H9 (cell line): ENCODE results near the gene SOX18. TPM values are rescaled to one million over a fixed set of nuclear protein-coding genes. Genes with fewer than 3 reads are reported as not detected.

Source experiments
- DNase-seq: peaks from one replicate; pipeline ENCODE4 v3.0.0-alpha.2; 2017
- H2AFZ ChIP-seq: one replicate; pipeline ENCODE4 v1.6.1; 2013; ENCODE audit warnings: mild to moderate bottlenecking, low read length, control low read depth, moderate library complexity
- H2AK5ac ChIP-seq: 2 replicates; pipeline ENCODE4 v1.6.1; 2013; ENCODE audit warnings: low read length, control low read depth, mixed read lengths; ENCODE audit not compliant: insufficient read length
- H2BK120ac ChIP-seq: one replicate; pipeline ENCODE4 v1.6.1; 2013; ENCODE audit warnings: low read depth, mild to moderate bottlenecking, low read length, control low read depth, inconsistent platforms; ENCODE audit not compliant: poor library complexity, severe bottlenecking
- H2BK12ac ChIP-seq: 2 replicates; pipeline ENCODE4 v1.6.1; 2013; ENCODE audit warnings: low read length, control low read depth, mixed read lengths, low read depth; ENCODE audit not compliant: insufficient read length
- H2BK15ac ChIP-seq: 2 replicates; pipeline ENCODE4 v1.6.1; 2013; ENCODE audit warnings: low read depth, low read length, control low read depth
- H2BK20ac ChIP-seq: one replicate; pipeline ENCODE4 v1.6.1; 2013; ENCODE audit warnings: low read depth, mild to moderate bottlenecking, low read length, control low read depth, inconsistent platforms; ENCODE audit not compliant: poor library complexity, severe bottlenecking
- H2BK5ac ChIP-seq: 2 replicates; pipeline ENCODE4 v1.6.1; 2013; ENCODE audit warnings: low read length, control low read depth, mixed read lengths; ENCODE audit not compliant: insufficient read length
- H3K14ac ChIP-seq: 2 replicates; pipeline ENCODE4 v1.6.1; 2013; ENCODE audit warnings: low read length, control low read depth; ENCODE audit not compliant: insufficient read depth
- H3K18ac ChIP-seq: 2 replicates; pipeline ENCODE4 v1.6.1; 2013; ENCODE audit warnings: low read depth, mild to moderate bottlenecking, mixed read lengths, low read length, control low read depth; ENCODE audit not compliant: insufficient read length
- H3K23ac ChIP-seq: 2 replicates; pipeline ENCODE4 v1.6.1; 2013; ENCODE audit warnings: low read length, control low read depth, mixed read lengths, low read depth; ENCODE audit not compliant: insufficient read length
- H3K23me2 ChIP-seq: 2 replicates; pipeline ENCODE4 v1.6.1; 2013; ENCODE audit warnings: low read depth, mild to moderate bottlenecking, mixed read lengths, low read length, control low read depth; ENCODE audit not compliant: insufficient read length, poor library complexity, severe bottlenecking
- H3K27ac ChIP-seq: 2 replicates; pipeline ENCODE4 v1.5.1; 2013; ENCODE audit warnings: low read length, control low read depth, mixed read lengths, low read depth; ENCODE audit not compliant: insufficient read length
- H3K27me3 ChIP-seq: 2 replicates; pipeline ENCODE4 v1.6.1; 2013; ENCODE audit warnings: low read length, control low read depth, inconsistent platforms; ENCODE audit not compliant: insufficient read depth
- H3K4ac ChIP-seq: 2 replicates; pipeline ENCODE4 v1.6.1; 2013; ENCODE audit warnings: low read depth, mild to moderate bottlenecking, control low read depth, inconsistent platforms, low read length, moderate library complexity
- H3K4me1 ChIP-seq: 2 replicates; pipeline ENCODE4 v1.6.1; 2013; ENCODE audit warnings: low read length, control low read depth, inconsistent platforms; ENCODE audit not compliant: insufficient read depth
- H3K4me2 ChIP-seq: 2 replicates; pipeline ENCODE4 v1.6.1; 2013; ENCODE audit warnings: low read length, control low read depth, mixed read lengths; ENCODE audit not compliant: insufficient read length, insufficient read depth
- H3K56ac ChIP-seq: 2 replicates; pipeline ENCODE4 v1.6.1; 2013; ENCODE audit warnings: low read depth, mild to moderate bottlenecking, mixed read lengths, low read length, control low read depth; ENCODE audit not compliant: insufficient read length
- H3K79me1 ChIP-seq: 2 replicates; pipeline ENCODE4 v1.6.1; 2013; ENCODE audit warnings: low read depth, mild to moderate bottlenecking, moderate library complexity, low read length, control low read depth, inconsistent platforms; ENCODE audit not compliant: insufficient read depth, poor library complexity, severe bottlenecking
- H3K79me2 ChIP-seq: 2 replicates; pipeline ENCODE4 v1.6.1; 2013; ENCODE audit warnings: low read length, control low read depth, inconsistent platforms; ENCODE audit not compliant: insufficient read depth
- H3K9ac ChIP-seq: 2 replicates; pipeline ENCODE4 v1.6.1; 2013; ENCODE audit warnings: low read length, control low read depth, mixed read lengths; ENCODE audit not compliant: insufficient read length; ENCODE audit errors: extremely low read depth
- H3K9me3 ChIP-seq: one replicate; pipeline ENCODE4 v1.6.1; 2013; ENCODE audit warnings: low read depth, low read length, inconsistent platforms; ENCODE audit not compliant: control insufficient read depth
- H3T11ph ChIP-seq: one replicate; pipeline ENCODE4 v1.6.1; 2013; ENCODE audit warnings: mild to moderate bottlenecking, low read length, control low read depth, inconsistent platforms
- H4K20me1 ChIP-seq: one replicate; pipeline ENCODE4 v1.6.1; 2013; ENCODE audit not compliant: control insufficient read depth, insufficient read length, insufficient read depth
- H4K5ac ChIP-seq: 2 replicates; pipeline ENCODE4 v1.6.1; 2013; ENCODE audit warnings: low read depth, mild to moderate bottlenecking, mixed read lengths, low read length, control low read depth; ENCODE audit not compliant: insufficient read length
- H4K8ac ChIP-seq: replicated peaks from 2 replicates; pipeline ENCODE4 v1.6.1; 2013; ENCODE audit warnings: low read length, control low read depth, mixed read lengths, low read depth; ENCODE audit not compliant: insufficient read length
- H4K91ac ChIP-seq: 2 replicates; pipeline ENCODE4 v1.6.1; 2013; ENCODE audit warnings: low read depth, mild to moderate bottlenecking, moderate library complexity, mixed read lengths, low read length, control low read depth; ENCODE audit not compliant: insufficient read length
- H3K27ac Mint-ChIP-seq, 3 experiments: 2 replicates in 2 of 3; 3 replicates in 1 of 3; pipeline ENCODE4 v1.8.0; 2020 to 2021; ENCODE audit warnings: mixed read lengths in 3 of 3, mild to moderate bottlenecking in 1 of 3, moderate library complexity in 1 of 3
- H3K27me3 Mint-ChIP-seq: 2 replicates; pipeline ENCODE4 v1.8.0; 2021; ENCODE audit warnings: low read depth, mild to moderate bottlenecking, moderate library complexity, mixed read lengths
- H3K36me3 Mint-ChIP-seq, 3 experiments: 2 replicates in 2 of 3; 3 replicates in 1 of 3; pipeline ENCODE4 v1.8.0; 2020 to 2021; ENCODE audit warnings: low read depth in 3 of 3, mixed read lengths in 3 of 3; ENCODE audit not compliant: insufficient read depth in 1 of 3
- H3K4me1 Mint-ChIP-seq, 2 experiments: 2 replicates each; pipeline ENCODE4 v1.8.0; 2020; ENCODE audit warnings: mixed read lengths in 2 of 2
- H3K4me3 Mint-ChIP-seq, 2 experiments: 2 replicates in 1 of 2; 3 replicates in 1 of 2; pipeline ENCODE4 v1.8.0; 2020 to 2021; ENCODE audit warnings: mild to moderate bottlenecking in 2 of 2, mixed read lengths in 2 of 2, moderate library complexity in 1 of 2
- H3K9me3 Mint-ChIP-seq, 2 experiments: 2 replicates in 1 of 2; 3 replicates in 1 of 2; pipeline ENCODE4 v1.8.0; 2020; ENCODE audit warnings: mild to moderate bottlenecking in 2 of 2, mixed read lengths in 2 of 2, moderate library complexity in 1 of 2
- CTCF ChIP-seq: fragments of 200-600 bp; sonication (generic); conservative IDR thresholded peaks from 3 replicates; pipeline ENCODE4 v1.8.0; 2021; ENCODE audit warnings: antibody characterized with exemption, mild to moderate bottlenecking
- WGBS: extraction: QIAGEN DNeasy Blood & Tissue Kit; methylation state at CpG from one replicate; pipeline ENCODE4 v1.1.7; 2013; ENCODE audit warnings: missing lambda C conversion rate, low lambda C conversion rate, mixed read lengths; ENCODE audit not compliant: insufficient read length; ENCODE audit errors: extremely low coverage; 5-methylcytosine and 5-hydroxymethylcytosine counted together
- total RNA-seq: library from RNA; stranded (reverse); gene quantifications from 2 replicates; pipeline ENCODE4 v1.2.1, GENCODE V29; 2021

Gene SOX18
- total RNA-seq, 1 experiment from 2014 or later = 2.0 TPM

- no peaks in the 10 kb centered on the region for H3K79me1 ChIP-seq
- no peak overlapping the region for H3K23ac ChIP-seq
- H2BK120ac ChIP-seq = no peak overlapping the region
- H3K14ac ChIP-seq = no peak overlapping the region; the same call in 1 of the 2 replicates
- peaks cover 7% of the 10 kb centered on the region for H3K27me3 Mint-ChIP-seq
- H3K4me1 ChIP-seq = no peaks in the 10 kb centered on the region; the same call in 1 of the 2 replicates
- H2BK15ac ChIP-seq = no peak overlapping the region
- no peaks in the 10 kb centered on the region for H3K79me2 ChIP-seq
- H4K91ac ChIP-seq = no peak overlapping the region
- no peaks in the 10 kb centered on the region for H3K9me3 ChIP-seq
- no peak for DNase-seq
- H2AFZ ChIP-seq = no peak overlapping the region
- peak overlapping the region in 1 of 3 experiments; percentile 44; a peak in 1 of 7 replicates for H3K27ac Mint-ChIP-seq
- H3K18ac ChIP-seq = no peak overlapping the region
- no peak overlapping the region for H3K4me2 ChIP-seq
- TF ChIP-seq CTCF = no peak
- H2BK20ac ChIP-seq = no peak overlapping the region
- H3K4ac ChIP-seq = no peak overlapping the region
- no CpG with 5 or more reads among the region's 31 CpGs for WGBS
- no peak overlapping the region for H3T11ph ChIP-seq
- no peak overlapping the region for H3K9ac ChIP-seq
- H4K20me1 ChIP-seq = no peaks in the 10 kb centered on the region
- no peak overlapping the region for H2AK5ac ChIP-seq
- H3K4me1 Mint-ChIP-seq = peaks cover 21 to 23% of the 10 kb centered on the region in 2 experiments
- H2BK5ac ChIP-seq = no peak overlapping the region
- peaks cover 2% of the 10 kb centered on the region for H3K23me2 ChIP-seq
- H3K27ac ChIP-seq = no peak overlapping the region
- no peaks in the 10 kb centered on the region for H3K27me3 ChIP-seq
- no peaks in the 10 kb centered on the region; a peak in 1 of 5 replicates for H3K9me3 Mint-ChIP-seq
- no peak overlapping the region for H2BK12ac ChIP-seq
- no peak overlapping the region for H4K8ac ChIP-seq
- H4K5ac ChIP-seq = no peak overlapping the region
- no peak overlapping the region for H3K4me3 Mint-ChIP-seq
- H3K36me3 Mint-ChIP-seq = peaks cover 17 to 61% (median 44%) of the 10 kb centered on the region in 3 experiments; a peak in 6 of 7 replicates
- H3K56ac ChIP-seq = no peak overlapping the region
Observed at GRCh38 chr20:64032706-64033624, 16.5 kb downstream of the SOX18 start.
